HG02798 (cell line): ENCODE results near the gene ITGB4.

ENCODE experiments used
- ATAC-seq: cut with Tn5 transposase; IDR thresholded peaks from one replicate; pipeline ENCODE4 v1.9.1; 2021; ENCODE audit warnings: mild to moderate bottlenecking; ENCODE audit not compliant: unreplicated experiment, poor library complexity

Gene ITGB4

GRCh38 chr17:75695830-75696271 is 25.4 kb upstream of the ITGB4 start:
- no peak for ATAC-seq

GRCh38 chr17:75697651-75698291 is 23.5 kb upstream of the ITGB4 start:
- ATAC-seq: no peak

GRCh38 chr17:75698659-75699058 is 22.6 kb upstream of the ITGB4 start:
- no peak for ATAC-seq

GRCh38 chr17:75701288-75701687 is 20.0 kb upstream of the ITGB4 start:
- no peak for ATAC-seq

DNA sequence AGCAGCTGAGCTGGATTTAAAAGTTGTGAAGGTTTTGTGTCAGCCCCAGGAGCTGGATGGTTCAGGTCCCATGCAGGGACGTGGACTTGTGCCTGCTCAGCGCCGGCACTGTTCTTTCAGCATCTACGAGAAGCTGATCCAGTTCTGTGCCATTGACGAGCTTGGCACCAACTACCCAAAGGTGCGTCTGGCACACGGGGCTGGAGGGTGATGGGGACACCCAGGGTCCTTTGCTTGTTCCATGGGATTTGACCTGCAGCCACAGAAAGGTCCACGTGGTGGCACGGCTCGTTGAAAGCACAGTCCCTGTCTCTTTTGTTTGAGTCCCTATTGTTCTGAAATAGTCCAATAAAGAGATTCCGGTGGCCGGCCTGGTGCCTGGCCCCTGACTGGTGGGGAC is 18.1 kb upstream of the ITGB4 start:
- ATAC-seq: no peak

GRCh38 chr17:75703591-75703990 is 17.7 kb upstream of the ITGB4 start:
- no peak for ATAC-seq

- ATAC-seq: no peak
Measured at GRCh38 chr17:75704963-75705875, 16.0 kb upstream of the ITGB4 start.

DNA sequence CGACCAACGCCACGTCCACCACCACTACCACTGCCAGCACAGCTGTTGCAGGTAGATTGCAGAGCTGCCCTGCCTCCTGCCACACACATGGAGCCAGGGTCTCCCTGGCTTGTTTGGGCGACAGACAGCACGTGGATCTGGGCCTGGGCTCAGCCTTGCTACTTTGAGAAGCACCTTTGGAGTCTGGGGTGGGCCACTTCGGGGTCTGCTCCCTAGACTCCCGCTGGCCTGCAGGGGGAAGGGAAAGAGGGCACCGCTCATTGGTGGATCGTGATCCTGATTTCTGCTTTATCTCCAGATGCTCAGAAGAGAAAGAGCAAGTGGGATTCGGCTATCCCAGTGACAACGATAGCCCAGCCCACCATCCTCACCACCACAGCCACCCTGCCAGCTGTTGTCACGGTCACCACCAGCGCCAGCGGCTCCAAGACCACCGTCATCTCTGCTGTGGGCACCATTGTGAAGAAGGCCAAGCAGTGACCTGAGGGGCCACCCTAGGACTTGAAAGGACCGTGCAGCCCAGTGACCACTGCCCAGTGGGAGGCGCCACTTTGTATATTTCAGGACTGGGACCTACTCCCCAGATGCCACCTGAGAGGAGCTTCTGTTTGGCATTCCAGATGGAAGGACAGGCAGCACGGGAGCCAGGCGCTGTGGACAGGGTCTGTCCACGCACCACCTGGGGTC is 15.1 kb upstream of the ITGB4 start:
- ATAC-seq: no peak

- no peak for ATAC-seq
Measured at GRCh38 chr17:75707079-75707571, 14.1 kb upstream of the ITGB4 start.

DNA sequence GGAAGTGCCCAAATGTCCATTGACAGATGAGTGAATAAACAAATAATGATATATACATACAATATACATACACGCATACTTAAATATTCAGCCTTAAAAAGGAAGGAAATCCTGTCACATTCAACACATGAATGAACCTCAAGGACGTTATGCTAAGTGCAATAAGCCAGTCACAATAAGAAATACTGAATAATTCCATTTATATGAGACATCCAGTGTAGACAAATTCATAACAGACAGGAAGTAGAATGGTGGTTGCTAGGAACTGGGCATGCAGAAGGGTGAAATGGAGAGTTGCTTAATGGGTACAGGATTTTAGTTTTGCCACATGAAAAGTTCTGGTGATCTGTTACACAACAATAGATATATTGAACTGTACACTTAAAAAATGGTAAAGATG is 8.8 kb upstream of the ITGB4 start:
- no peak for ATAC-seq

- ATAC-seq: no peak
Measured at GRCh38 chr17:75719732-75720131, 1.5 kb upstream of the ITGB4 start.

DNA sequence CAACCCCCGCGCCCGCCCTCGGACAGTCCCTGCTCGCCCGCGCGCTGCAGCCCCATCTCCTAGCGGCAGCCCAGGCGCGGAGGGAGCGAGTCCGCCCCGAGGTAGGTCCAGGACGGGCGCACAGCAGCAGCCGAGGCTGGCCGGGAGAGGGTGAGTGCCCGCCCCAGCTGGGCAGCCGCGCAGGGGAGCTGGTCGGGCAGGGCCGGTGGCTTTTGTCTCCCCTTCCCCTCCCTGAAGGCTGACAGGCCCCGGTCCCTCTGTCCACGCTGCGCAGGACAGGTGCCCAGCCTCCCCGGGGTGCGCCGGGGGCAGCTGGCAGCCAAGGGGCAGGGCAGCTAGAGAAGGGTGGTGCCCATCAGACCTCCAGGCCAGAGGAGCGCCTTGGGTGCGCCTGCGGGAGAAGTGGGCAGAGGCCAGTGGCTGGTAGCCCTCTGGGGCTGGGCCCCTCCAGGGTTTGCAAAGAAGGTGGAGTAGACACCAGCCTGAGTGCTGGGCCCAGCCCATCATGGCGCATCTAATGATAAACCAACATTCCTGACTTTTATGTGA is 278 bp downstream of the ITGB4 start:
- ATAC-seq: no peak

- no peak for ATAC-seq
Measured at GRCh38 chr17:75722076-75722475, 817 bp downstream of the ITGB4 start.

- ATAC-seq: no peak
Measured at GRCh38 chr17:75722542-75723095, 1.4 kb downstream of the ITGB4 start.

GRCh38 chr17:75723171-75723930 is 2.1 kb downstream of the ITGB4 start:
- ATAC-seq: no peak

GRCh38 chr17:75724016-75725003 is 3.1 kb downstream of the ITGB4 start:
- ATAC-seq: no peak

DNA sequence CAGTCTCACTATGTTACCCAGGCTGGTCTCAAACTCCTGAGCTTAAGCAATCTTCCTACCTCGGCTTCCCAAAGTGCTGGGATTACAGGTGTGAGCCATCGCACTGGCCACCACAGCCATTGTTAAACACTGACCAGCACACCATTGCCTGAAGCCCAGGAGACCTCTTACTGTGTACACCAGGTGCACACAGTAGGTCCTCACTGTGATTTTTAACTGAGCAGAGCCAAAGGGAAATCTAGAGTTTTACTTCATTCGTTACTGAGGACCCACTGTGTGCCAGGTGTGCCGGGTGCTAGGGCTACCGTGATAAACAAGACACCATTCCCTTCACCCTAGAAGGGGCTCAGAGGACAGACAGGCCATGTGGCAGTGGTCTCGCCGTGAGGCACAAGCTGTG is 4.2 kb downstream of the ITGB4 start:
- ATAC-seq: no peak

DNA sequence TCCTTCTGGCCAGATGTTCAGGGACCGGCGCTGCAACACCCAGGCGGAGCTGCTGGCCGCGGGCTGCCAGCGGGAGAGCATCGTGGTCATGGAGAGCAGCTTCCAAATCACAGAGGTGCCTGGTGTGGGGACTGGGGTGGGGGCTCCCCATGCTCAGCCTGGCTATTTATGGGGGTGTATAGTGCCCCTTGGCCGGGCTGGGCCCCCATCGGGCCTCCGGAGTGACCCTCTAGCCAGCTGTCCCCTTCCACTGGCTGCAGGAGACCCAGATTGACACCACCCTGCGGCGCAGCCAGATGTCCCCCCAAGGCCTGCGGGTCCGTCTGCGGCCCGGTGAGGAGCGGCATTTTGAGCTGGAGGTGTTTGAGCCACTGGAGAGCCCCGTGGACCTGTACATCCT is 6.1 kb downstream of the ITGB4 start:
- ATAC-seq: no peak
